Neutrophil (primary cell): ENCODE measurements around the gene KCNIP1.

ENCODE experiments used
- H3K27ac ChIP-seq: fragments of 200-600 bp; sonication (generic); 2 replicates; pipeline ENCODE4 v1.5.1; 2016; ENCODE audit warnings: mild to moderate bottlenecking, moderate library complexity
- H3K27me3 ChIP-seq: fragments of 200-600 bp; sonication (generic); 2 replicates; pipeline ENCODE4 v1.6.0; 2016; ENCODE audit warnings: mild to moderate bottlenecking
- H3K36me3 ChIP-seq: fragments of 200-600 bp; sonication (generic); 2 replicates; pipeline ENCODE4 v1.5.1; 2017
- H3K4me1 ChIP-seq, 2 experiments: fragments of 200-600 bp in 1 of 2; sonication (generic) in 1 of 2; 1 replicate in 1 of 2; 2 replicates in 1 of 2; pipeline versions ENCODE4 v1.5.1 to v1.6.1; 2013 to 2016; ENCODE audit warnings: low read depth in 1 of 2, low read length in 1 of 2, mild to moderate bottlenecking in 1 of 2, moderate library complexity in 1 of 2; ENCODE audit not compliant: control insufficient read depth in 1 of 2, insufficient read depth in 1 of 2
- H3K4me3 ChIP-seq, 2 experiments: fragments of 200-600 bp in 1 of 2; sonication (generic) in 1 of 2; 1 replicate in 1 of 2; 2 replicates in 1 of 2; pipeline ENCODE4 v1.5.1; 2013 to 2016; ENCODE audit warnings: low read depth in 1 of 2, low read length in 1 of 2, mild to moderate bottlenecking in 1 of 2, moderate library complexity in 1 of 2
- H3K9me3 ChIP-seq: fragments of 200-600 bp; sonication (generic); 2 replicates; pipeline ENCODE4 v1.5.1; 2016
- TF ChIP-seq, protein P1 (sequence below): fragments of 200-600 bp; sonication (generic); IDR thresholded peaks from 2 replicates; pipeline ENCODE4 v1.5.1; 2016; ENCODE audit warnings: antibody characterized with exemption

KCNIP1 gene

DNA sequence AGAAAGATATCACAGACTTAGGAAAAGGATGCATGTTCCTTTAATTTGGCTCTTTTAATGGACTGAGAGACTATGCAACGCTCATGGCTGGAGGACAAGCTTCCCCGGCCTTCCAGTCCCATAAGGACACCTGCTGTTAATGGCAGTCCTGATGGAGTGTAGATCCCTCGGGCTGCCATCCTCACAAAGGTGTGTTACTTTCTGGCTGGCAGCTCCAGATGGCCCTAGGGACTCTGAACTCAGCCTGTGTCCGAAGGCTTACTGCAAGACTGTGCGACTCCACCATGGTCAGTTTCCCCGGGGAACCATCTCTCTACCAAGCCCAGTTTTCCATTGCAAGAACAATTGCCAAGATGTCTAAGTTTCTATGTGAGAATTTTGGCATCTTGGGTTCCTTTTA lies 25.5 kb upstream of the KCNIP1 start:
- Histone ChIP-seq H3K36me3 (no peaks in the 10 kb centered on the region), H3K27me3 (peaks cover 42% of the 10 kb centered on the region), H3K4me1 (no peaks in the 10 kb centered on the region), H3K27ac (no peak overlapping the region), H3K9me3 (no peaks in the 10 kb centered on the region), H3K4me3 (no peak overlapping the region)
- TF ChIP-seq, protein P1, sequence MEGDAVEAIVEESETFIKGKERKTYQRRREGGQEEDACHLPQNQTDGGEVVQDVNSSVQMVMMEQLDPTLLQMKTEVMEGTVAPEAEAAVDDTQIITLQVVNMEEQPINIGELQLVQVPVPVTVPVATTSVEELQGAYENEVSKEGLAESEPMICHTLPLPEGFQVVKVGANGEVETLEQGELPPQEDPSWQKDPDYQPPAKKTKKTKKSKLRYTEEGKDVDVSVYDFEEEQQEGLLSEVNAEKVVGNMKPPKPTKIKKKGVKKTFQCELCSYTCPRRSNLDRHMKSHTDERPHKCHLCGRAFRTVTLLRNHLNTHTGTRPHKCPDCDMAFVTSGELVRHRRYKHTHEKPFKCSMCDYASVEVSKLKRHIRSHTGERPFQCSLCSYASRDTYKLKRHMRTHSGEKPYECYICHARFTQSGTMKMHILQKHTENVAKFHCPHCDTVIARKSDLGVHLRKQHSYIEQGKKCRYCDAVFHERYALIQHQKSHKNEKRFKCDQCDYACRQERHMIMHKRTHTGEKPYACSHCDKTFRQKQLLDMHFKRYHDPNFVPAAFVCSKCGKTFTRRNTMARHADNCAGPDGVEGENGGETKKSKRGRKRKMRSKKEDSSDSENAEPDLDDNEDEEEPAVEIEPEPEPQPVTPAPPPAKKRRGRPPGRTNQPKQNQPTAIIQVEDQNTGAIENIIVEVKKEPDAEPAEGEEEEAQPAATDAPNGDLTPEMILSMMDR, result no peak

DNA sequence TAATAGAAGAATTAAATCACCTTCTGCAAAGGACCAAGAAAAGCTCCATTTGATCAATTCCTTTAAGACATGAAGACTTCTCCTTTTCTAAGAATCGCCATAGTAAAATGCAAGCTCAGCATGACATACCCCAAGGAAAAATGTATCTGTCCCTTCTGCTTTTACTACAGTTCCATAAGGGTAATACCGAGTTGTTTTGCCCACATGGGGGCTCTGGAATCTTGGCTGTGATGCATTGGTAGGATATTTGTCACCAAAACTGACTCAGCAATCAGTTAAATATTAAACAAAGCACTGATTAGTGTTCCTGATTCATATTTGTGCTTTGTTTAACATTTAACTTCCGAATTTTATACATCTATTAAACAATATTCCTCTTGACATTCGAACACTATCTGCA lies 24.3 kb upstream of the KCNIP1 start:
- TF ChIP-seq, protein P1, result no peak
- no peaks in the 10 kb centered on the region for H3K9me3 ChIP-seq
- no peak overlapping the region for H3K27ac ChIP-seq
- H3K4me1 ChIP-seq, result no peaks in the 10 kb centered on the region
- H3K36me3 ChIP-seq, result no peaks in the 10 kb centered on the region
- peaks cover 48% of the 10 kb centered on the region for H3K27me3 ChIP-seq
- no peak overlapping the region for H3K4me3 ChIP-seq

DNA sequence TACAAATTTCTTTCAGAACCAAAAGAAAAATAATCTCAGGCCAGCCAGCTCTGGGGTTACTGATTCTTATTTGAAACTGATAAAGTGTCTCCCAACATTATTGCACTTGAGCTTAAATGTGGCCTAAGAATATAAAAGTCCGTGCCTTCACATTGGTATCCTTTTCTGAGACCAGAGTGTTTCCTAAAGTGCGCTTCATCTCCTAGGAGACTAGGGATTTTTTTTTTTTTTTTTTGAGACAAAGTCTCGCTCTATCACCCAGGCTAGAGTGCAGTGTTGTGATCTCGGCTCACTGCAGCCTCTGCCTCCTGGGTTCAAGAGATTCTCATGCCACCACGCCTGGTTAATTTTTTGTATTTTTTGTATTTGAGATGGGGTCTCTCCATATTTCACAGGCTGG lies 23.6 kb upstream of the KCNIP1 start:
- H3K27me3 ChIP-seq, result peaks cover 51% of the 10 kb centered on the region
- no peaks in the 10 kb centered on the region for H3K36me3 ChIP-seq
- H3K9me3 ChIP-seq, result no peaks in the 10 kb centered on the region
- H3K4me3 ChIP-seq, result no peak overlapping the region
- H3K27ac ChIP-seq, result no peak overlapping the region
- TF ChIP-seq, protein P1, result no peak
- no peaks in the 10 kb centered on the region for H3K4me1 ChIP-seq

DNA sequence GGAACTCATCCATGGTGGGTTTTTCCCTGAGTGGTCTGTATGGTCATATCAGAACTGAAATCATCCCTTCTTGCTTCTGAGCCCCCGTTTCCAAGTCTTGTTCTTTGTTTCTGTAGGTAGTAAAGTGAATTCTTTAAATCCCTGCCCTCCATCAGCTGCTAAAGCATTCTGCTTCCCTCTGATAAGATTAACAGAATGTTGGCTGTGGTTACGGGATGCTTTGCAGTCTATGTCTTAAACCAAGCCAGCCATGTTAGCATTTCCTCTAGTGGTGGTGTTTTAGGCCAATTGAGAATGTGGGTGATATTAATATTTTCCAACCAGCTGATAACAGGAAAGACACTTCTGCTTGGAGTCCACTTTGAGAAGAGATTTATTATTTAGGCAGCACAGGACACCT lies 22.0 kb upstream of the KCNIP1 start:
- Histone ChIP-seq H3K27ac (no peak overlapping the region), H3K4me1 (no peaks in the 10 kb centered on the region), H3K9me3 (no peaks in the 10 kb centered on the region), H3K4me3 (no peak overlapping the region), H3K36me3 (no peaks in the 10 kb centered on the region), H3K27me3 (peaks cover 55% of the 10 kb centered on the region)
- TF ChIP-seq, protein P1, result no peak

DNA sequence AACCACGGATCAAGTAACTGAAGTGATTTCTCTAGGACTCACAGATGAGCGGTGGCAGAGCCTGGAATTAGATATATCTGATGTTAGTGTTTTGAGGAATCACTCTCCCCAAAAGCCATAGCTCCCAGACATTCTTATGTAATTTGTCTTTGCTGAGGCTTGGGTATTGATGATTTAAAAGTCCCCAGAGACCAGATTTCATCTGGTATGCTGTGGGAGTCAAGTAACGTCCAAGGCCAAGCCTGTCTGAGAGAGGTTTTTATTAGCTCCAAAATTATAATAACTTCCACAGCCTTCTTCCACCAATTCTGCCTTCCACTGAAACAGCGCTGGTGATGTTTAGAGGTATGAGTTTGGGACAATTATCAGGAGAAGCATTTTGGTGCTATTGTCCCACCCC lies 21.3 kb upstream of the KCNIP1 start:
- TF ChIP-seq, protein P1, result no peak
- no peak overlapping the region for H3K4me3 ChIP-seq
- H3K27ac ChIP-seq, result no peak overlapping the region
- no peaks in the 10 kb centered on the region for H3K36me3 ChIP-seq
- H3K9me3 ChIP-seq, result no peaks in the 10 kb centered on the region
- H3K27me3 ChIP-seq, result peaks cover 55% of the 10 kb centered on the region
- H3K4me1 ChIP-seq, result no peaks in the 10 kb centered on the region
